GM10266 (cell line): ENCODE results near the gene MAP3K15.

Experiments
- DNase-seq: peaks from one replicate; pipeline ENCODE4 v3.0.0; 2012; ENCODE audit errors: extremely low spot score
- TF ChIP-seq, protein P1 (sequence below): IDR thresholded peaks from 2 replicates; pipeline ENCODE4 v1.5.1; 2012; ENCODE audit warnings: mild to moderate bottlenecking, low read depth; ENCODE audit not compliant: control insufficient read depth, insufficient read depth; ENCODE audit errors: missing control alignments

The MAP3K15 gene

DNA sequence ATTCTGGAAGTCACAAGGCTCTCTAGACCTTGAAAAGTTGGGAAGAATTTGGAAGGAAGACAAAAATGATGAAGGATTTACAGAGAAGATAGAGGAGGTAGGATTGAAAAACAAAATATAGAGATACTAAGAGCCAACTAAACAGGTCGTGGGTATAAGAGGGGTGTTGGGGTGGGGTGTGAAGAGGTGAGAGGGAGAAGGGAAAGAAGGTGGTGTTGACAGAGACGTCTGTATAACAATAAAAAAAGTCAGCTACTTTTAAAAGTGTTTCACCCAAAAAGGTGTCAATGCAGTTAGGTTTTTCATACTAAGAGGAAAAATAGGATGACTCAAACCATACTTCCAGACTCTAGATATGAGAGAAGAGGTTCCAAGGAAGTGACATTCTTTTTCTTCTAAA, 33.0 kb upstream of the MAP3K15 start:
- TF ChIP-seq, protein P1, sequence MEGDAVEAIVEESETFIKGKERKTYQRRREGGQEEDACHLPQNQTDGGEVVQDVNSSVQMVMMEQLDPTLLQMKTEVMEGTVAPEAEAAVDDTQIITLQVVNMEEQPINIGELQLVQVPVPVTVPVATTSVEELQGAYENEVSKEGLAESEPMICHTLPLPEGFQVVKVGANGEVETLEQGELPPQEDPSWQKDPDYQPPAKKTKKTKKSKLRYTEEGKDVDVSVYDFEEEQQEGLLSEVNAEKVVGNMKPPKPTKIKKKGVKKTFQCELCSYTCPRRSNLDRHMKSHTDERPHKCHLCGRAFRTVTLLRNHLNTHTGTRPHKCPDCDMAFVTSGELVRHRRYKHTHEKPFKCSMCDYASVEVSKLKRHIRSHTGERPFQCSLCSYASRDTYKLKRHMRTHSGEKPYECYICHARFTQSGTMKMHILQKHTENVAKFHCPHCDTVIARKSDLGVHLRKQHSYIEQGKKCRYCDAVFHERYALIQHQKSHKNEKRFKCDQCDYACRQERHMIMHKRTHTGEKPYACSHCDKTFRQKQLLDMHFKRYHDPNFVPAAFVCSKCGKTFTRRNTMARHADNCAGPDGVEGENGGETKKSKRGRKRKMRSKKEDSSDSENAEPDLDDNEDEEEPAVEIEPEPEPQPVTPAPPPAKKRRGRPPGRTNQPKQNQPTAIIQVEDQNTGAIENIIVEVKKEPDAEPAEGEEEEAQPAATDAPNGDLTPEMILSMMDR, result no peak
- no peak for DNase-seq

DNA sequence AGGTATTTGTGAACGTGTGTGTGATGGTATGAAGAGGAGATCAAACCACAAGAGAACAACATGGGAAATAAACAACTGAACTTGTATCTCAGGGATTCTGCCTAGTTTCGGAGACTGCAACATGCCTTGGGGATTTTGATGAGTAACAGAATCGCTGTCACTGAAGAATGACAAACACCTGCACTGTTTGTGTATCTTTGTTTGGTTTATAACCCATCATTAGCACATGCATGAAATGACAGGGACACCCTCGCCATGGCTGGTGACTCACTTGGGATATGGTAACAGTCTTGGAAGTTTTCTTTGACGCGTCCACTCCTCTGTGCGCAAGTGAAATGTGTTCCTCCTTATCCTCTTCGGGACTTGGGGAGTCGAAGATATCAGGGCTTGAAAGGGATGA, 30.3 kb upstream of the MAP3K15 start:
- TF ChIP-seq, protein P1, result no peak
- DNase-seq, result no peak

DNA sequence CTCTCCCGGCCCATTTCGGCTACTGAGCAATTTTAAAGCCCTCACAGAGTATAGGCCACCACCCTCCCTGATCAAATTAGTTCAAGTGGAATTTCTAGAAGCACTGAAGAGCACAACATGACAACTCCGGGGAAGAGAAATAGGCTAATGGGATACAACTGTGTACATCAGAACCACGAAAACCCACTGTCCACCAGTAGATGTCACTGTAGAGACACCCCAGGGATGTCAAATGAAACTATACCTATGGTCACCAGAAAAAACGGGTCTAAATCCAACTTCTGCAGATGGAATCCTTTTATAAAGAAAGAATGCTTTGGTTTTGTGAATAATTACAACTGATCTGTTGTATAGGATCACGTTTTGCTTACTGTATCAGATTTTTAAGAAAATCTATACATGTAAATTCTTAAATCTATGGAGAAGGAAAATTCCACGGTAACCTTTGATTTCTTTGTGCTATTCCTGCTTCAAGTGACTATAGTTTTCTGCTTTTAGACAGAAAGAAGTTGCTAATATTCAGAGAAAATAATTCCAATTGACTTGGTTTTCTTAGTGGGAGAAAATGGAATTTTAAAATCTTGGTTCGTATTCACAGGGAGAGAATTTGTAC, 29.5 kb upstream of the MAP3K15 start:
- DNase-seq, result peak; percentile 47
- TF ChIP-seq, protein P1, result peak; percentile 49

GRCh38 chrX:19543951-19544381, 28.7 kb upstream of the MAP3K15 start:
- TF ChIP-seq, protein P1, result no peak
- no peak for DNase-seq

DNA sequence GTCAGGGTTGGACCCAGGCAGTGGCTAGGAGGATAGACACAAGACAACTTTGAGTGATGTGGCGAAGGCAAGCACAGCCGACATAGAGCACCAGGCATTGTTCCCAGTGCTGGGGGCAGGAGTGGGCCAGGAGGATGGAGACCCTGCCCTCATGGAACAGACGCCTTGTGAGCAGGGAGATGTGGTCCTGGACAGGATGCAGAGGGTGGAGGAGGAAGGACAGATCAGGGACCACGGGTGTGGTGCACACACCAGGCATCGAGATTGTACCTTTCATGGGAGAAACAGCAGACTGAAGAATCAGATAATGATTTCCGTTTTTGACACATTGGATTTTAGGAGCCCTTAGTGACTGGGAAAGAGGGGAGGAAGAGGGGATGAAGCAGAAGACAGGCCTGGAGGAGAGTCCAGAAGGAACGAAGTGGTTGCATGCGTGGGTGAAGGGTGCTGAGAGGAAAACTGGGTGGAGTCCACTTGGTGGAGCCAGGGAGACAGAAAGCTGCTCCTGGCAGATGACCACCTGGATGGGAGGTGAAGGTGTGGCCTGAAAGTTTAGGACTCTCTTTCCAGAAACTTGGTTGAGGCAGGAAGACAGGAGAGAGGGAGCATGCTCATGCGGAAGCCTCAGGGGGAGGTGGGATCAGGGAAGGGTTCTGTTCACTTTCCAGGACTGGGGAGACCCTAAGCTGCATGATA, 27.9 kb upstream of the MAP3K15 start:
- TF ChIP-seq, protein P1, result no peak
- DNase-seq, result no peak

GRCh38 chrX:19541931-19542330, 26.6 kb upstream of the MAP3K15 start:
- no peak for DNase-seq

DNA sequence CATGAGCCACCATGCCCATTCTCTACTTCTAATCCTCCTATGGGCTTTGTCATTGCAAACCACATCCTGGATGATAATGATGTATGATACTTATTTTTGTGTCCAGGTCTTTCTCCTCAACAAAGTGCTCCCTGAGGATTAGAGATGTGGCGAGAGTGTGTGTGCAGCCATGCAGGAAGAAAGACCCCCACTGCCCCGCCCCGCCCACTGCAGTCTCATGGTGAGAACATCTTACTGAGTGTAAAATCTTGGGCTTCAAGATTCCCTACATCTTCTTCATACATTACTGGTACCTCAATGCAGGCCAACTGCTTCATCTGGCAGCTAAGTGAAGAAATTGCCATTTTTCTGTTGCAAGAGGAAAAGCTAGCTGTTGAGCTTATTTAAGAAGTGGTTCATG, 25.9 kb upstream of the MAP3K15 start:
- no peak for DNase-seq
- TF ChIP-seq, protein P1, result no peak

More at GRCh38 chrX:19541931-19542330, 26.6 kb upstream of the MAP3K15 start:
- TF ChIP-seq, protein P1, result no peak
